Measurements from ENCODE around the gene TBC1D32.

GRCh38 chr6:121160276-121160675 lies 174.0 kb downstream of the TBC1D32 start:
- TF ChIP-seq POLR2A (IDR thresholded peaks at IDR 0.05; ENCODE audit: low read depth, low read length) (no peak), POLR2AphosphoS5 (IDR thresholded peaks at IDR 0.05; ENCODE audit: low read depth, low read length) (no peak), TAF1 (IDR thresholded peaks at IDR 0.05; ENCODE audit: borderline replicate concordance, low read depth, low read length) (no peak)
